GM21717 (cell line): ENCODE data around the gene GAS7.
"Not testable (repeated sequence)": the region's sequence is repeated elsewhere in the genome, so short reads cannot be mapped to it uniquely, and the experiment has no call there.

ENCODE experiments used
- ATAC-seq: cut with Tn5 transposase; IDR thresholded peaks from one replicate; pipeline ENCODE4 v1.9.1; 2021; ENCODE audit warnings: mild to moderate bottlenecking, moderate library complexity; ENCODE audit not compliant: unreplicated experiment

The GAS7 gene

DNA sequence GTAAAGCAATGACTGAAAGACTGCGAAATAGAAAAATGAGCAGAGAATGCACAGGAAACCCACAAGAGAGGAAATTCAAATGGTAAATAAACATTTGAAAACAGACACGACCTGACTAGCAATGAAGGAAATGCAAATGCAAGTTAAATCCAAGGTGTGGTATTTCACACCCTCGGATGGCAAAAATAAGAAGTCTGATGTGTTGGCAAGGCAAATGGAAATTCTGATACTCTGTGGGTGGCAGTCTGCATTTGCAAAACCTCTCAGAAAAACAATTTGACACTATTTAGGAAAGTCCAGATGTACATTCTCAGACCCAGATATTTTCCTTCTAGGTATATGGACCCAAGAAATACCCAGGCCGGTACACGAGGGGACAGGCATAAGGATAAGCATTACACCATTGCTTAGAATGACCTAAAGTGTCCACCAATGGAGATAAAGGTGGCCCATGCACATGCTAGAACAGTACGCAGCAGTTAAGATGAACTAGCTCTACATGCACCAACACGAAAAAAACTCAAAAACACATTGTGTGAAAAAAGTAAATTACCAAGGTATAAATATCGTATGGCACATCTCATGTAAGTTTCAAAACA, 116.7 kb downstream of the GAS7 start:
- no peak for ATAC-seq

DNA sequence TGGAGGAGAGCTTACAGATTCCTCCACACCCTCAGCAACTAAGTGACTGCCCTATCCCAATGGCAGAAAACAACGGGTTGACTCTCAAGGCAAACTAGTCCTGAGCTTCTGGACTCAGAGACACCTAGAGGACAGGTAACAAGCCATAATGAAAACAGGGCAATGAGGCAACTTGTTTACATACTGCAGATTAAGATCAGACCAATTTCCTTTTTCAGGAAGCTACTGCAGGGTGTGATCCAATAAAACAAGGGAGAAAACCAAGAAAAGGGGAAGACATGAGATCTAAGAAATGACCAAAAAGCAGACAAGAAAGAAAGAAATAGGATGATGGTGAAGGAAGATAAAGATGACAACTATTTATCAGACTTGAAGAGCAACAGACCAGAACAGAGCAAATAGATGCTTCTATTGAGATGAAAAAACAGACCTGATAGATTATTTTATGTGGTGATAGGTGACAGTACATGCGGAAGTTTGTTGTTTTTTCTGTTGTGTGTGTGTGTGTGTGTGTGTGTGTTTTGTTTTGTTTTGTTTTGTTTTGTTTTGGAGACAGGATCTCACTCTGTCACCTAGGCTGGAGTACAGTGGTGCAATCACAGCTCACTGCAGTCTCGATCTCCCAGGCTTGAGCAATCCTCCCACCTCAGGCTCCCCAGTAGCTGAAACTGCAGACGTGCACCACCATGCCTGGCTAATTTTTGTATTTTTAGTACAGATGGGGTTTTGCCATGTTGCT, 120.7 kb downstream of the GAS7 start:
- ATAC-seq = no peak

DNA sequence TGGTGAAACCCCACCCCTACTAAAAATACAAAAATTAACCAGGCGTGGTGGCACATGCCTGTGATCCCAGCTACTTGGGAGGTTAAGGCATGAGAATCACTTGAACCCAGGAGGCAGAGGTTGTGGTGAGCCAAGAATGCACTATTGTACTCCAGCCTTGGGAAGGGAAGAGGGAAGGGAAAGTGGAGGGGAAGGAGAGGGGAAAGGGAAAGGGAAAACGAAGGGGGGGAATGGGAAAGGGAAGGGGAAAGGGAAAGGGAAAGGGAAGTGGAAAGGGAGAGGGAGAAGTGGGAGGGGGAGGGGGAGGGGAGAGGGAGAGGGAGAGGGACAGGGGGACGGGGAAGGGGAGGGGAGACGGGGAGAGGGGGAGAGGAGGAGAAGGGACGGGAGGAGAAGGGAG, 122.5 kb downstream of the GAS7 start:
- no peak for ATAC-seq

DNA sequence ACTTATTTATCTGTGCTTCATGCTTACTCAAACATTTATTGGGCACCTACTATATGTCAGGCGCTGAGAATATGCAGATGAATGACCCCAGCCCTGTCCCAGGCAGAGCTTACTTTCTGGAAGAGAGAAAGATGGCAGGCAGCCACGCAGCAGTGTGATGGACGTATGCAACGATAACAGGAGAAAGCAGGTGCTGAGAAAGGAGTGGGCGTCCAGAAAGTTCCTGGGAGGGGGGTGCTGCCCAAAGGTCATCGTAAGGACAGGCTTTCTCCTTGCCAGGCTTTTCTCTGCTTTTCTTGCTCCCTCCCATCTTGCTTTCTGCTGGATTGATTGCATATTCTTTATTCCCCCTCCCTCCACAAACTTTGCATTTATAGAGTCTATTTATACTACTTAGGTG, 124.5 kb downstream of the GAS7 start:
- no peak for ATAC-seq

DNA sequence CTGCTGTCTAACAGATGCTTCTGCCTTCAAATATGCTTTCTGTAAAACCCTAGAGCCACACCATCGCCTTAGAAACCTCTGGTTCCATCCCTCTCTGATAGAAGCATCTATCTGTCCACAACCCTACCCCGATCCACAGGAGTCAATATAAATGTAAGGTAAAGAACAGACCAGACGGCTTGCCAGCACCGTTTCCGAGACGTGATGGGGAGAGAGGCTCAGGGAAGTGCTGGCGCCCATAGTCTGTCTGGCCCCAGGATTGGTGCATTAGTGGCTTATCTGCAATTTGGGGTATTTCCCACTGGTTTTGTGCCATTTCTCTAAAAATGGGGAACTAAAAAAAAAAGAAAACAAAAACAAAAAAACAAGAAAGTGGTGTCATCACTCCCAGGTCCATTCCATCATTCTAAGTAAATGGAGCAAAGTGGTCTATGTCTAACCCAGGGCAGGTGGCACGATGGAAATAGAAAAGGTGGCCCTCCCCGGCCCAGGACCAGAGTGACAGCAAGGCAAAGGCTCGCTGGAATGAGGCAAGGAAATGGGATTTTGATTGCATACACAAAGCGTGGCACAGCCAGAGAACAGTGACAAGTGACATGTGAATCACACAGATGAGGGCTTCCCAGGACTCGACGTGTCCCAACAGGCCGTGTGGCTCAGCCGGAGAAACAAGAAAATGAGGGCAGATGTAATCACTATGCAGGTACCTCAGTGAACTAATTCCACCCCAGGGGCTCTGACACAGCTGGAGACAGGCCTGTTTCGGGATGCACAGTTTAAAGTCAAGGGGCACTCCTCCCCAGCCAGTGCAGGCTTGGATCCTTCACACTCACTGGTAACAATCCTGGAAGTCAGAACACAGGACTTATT, 125.6 kb downstream of the GAS7 start:
- no peak for ATAC-seq

DNA sequence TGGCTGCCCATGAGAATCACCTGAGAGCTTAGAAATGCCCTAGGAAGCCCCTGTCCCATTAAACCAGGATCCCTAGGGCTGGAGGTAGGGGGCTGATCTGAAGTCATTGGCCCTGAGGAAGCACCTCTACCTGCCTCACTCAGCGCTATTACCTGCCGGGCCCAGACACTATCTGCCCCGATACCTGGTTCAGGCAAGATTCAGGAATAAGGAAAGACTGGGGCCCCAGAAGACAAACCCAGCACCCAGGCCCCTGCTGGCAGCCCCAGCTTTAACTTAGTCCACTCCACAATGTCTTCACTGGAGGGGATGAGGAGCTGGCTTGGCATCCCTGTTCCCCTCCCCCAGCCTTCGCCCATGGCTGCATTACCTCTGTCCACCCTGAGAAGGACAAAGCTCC, 126.3 kb downstream of the GAS7 start:
- no peak for ATAC-seq

DNA sequence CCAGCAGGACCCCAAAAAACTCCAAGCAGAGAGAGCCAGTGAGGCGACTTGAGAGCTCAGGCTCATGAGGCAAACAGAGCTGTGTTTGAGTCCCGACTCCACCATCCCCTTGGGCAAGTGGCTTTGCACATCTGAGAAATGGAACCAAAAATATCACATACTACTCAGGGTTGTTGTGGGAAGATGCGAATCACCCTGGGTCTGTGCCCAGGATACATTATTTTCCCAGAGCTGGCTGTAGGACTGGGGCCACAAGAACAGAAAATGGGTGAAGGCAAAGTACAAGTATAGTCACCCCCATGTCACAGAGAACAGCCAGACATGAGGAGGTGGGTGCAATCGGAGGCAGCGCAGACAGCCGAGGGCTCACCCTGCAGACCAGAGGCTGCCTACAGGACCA, 127.3 kb downstream of the GAS7 start:
- no peak for ATAC-seq

DNA sequence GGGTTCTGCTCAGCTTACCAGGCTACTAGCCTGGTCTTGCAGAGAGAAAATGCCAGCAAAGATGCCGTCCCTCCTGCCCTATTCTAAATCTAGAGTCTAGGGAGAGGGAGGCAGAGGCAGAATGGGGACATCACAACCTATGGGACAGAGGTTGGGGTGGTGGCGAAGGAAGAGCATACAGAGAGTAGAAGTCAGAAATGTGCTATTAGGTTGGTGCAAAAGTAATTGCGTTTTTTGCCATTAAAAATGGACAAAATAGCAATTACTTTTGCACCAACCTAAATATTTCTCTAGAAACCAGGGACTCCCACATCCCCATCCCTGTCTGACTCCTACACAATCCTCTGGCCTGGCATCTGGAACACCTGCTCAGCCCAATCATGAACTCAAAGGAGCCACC, 127.7 kb downstream of the GAS7 start:
- no peak for ATAC-seq

DNA sequence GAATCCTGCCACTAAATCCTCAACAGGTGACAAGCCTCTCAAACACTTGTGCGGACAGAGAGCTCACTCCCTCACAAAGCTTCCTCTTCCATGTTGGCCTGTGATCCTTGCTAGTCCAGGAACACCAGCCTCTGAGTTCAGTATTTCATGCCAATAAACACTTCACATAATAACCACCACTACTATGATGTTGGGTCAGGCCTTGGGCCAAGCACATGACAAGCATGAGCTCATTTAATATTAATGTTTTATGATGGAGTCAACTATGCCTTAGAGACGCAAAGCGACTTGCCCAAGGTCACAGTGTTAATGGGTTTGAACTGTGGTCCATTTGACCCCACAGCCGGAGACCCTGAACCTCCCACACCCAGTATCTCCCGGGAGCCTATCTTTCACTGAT, 129.1 kb downstream of the GAS7 start:
- ATAC-seq = no peak

DNA sequence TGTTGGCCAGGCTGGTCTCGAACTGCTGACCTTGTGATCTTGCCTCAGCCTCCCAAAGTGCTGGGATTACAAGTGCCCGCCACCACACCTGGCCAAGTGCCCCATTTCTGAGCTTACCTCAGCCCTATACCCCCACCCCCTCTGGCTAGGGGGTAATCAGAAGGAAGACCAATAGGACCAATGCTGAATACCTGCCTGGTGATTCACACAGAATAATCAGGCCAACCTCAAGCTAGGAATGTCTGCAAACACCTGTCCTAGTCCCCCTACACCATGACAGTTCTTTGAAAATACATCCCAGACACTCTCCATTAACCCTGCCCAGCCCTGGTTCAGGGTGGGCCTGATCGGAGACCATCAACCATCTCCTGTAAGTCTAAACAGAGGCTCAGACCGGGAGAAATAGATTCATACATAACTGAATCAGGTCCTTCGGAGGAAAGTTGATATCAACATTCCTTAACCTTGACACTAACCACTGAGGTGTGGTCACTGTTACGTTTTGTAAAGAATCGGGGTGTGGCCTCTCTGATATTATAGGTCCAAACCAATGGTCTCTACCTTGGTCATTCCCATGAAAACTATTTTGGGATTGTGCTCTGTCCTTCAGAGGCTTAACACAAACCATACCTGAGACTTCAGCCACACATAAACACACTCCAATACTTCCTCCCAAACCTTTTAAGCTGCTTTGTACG, 130.8 kb downstream of the GAS7 start:
- no peak for ATAC-seq

DNA sequence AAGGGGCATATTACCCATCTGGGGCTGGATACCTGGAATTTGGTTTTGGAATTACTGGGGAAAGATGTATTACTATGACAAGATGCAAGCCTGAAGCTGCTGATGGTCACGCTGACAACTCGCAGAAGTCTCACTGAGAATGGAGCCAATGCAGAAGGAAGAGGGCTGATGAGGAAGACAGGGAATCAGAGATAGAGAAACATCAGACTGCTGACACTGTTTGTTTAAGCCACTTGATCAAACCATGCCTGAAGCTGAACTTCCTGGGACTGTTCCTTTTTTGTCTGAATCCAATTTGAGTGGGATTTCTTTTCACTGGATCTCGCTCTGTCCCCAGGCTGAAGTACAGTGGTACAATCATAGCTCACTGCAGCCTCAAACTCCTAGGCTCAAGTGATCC, 133.9 kb downstream of the GAS7 start:
- no peak for ATAC-seq

DNA sequence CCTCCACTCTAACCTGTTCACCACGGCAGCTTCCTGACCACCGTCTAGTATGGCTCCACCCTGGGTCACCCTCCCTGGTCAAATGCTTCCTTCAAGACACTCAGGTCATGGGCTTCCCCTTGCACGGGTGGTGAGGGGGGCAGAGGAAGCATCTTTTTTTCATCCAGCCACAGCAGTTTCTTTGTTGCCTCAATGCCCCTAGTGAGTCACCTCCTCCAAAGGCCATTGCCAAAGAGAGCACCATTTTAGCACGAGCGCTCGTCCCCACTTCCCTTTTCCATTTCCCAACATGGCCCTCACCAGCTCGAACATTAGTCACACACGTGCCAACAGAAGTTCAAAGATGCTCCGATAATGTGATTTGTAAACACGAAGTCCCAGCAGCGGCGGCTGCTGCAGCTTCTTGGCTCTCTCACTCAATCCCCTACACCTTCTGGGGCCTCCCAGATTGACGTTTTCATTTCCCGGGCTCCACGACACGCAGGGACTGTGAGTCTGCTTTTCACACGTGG, 134.6 kb downstream of the GAS7 start:
- ATAC-seq = no peak

DNA sequence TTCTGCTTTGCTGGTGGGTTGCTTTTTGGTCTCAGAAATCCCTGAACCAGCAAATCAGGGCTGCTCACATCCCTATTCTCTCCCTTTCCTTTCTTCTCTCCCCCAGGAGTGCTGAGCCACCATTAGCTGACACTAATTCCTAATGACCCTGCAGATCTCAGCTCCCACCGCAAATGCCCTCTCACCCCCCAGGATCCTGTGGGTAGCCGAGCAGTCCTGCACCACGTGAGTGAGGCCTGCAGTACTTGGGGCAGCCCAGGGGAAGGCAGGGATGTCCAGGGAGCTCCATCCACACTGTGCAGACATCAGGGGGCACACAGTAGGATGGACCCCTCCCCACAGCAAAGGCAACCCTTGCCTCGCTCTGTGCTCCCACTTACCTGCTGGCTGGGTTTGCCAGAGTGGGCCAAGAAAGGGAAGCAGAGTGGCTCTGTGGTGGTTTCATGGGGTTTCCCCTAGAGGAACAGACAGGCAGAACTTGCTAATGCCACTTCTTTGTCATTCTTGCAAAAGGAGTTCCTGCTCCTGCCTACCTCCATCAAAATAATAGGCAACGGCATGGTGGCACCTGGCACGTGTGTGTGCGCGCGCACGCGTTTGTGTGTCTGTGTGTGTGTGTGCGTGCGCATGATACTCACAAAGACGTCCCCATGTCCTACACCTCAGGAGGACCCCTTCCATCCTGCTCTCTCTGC, 135.6 kb downstream of the GAS7 start:
- no peak for ATAC-seq

DNA sequence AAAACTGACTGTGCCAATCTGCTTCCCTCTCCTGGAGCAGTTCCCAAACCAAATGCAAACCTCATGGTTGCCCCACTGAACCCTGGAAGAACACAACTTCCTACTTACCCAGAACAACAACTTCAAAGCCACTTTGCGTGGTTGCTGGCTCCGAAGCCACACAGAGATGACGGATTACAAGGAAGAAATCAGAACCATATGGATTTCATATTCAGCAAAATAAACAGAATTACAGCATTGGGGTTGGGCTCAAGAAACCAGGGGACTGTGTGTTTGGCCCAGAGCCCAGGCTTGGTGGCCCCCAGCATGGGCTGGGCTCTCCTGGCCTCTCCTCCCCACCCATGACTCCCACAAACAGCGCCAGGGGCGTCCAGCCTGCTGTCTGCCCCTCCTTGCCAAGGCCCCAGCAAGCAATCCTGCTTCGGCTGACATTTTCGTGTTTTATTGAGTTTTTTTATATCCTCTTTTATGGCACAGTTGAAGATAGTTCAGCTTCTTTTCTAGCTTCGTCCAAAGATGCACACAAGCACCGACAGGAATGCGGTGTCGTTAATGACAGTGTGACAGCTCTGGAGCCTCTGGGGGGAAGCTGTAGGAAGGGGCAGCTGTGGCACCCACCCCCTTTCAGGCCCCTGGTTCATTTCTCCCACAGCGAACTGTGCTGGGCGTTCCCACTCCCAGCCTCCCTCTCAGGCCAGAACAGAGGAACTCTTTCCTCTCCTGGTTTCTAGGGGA, 137.1 kb downstream of the GAS7 start:
- ATAC-seq = no peak

DNA sequence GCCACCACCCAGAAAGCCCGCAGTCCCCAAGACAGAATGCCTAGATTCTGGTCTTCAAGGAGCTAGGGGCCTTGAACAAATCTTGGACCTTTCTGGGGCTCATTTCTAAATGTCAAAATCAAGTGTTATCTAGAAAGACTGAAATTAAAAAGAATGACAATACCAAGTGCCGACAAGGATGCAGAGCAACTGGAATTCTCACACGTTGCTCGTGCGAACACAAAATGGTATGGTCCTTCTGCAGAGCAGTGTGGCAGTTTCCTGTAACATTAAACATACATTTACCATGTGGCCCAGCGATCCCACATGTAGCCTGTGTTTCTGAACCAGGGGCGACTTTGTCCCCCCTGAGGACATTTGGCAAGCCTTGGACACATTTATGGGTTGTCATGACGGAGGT, 137.9 kb downstream of the GAS7 start:
- no peak for ATAC-seq

DNA sequence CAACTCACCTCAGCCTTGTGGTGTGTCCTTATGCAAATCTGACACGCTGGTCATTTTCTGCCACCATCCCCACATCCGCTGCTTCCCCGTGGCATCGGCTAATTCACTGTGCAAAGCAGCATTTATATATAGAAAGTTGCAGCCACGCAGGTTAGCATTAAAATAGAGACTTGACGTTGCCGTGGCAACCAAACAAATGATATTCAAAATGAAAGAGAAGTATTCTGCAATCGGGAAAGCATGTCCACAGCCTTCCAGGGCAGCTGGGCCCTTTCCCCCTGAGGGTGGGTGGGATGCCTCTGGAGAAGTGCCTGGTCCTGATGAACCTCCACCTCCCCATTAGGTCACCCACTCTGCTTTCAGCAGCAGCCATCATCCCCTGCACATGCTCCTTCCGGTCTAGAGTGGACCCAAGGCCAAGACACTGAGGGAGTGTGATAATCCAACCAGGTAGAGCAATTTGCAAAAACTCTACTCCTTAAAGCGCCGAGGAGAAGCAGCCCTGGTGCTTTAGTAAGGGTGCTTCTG, 138.7 kb downstream of the GAS7 start:
- ATAC-seq = no peak

DNA sequence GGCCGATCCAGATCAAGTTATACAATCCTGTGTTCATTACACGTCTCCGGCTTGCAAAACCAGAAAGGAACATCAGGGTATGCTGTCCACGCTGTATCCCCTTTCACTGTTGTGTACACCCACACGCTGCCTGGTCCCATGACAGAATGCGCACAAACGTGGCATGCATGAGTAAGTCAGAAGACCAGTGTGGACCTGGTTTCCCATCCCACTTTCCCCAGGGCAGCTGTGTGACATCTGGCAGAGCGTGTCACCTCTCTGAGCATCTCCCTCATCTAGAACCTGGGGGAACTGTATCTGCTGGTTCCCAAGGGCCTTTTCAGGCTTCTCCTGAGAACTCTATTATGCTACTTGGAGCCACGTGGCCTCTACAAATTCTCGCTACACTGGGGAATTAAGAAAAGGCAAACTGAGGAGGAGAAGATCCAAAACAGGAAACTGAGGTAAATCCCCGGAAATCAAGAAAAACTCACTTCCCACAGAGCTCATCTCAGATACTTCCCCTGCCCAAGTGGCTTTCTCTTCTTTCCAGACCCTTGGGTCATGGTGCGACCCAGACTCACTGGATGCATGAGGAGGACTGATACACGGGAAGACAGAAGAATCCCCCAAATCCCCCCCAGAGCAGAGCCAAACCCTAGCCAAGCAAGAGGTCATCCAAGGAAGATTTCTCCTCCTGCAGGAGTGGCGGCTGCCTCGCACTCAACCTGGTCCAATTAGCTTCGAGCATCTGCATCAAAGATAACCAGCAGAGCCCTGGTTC, 139.3 kb downstream of the GAS7 start:
- ATAC-seq = no peak

DNA sequence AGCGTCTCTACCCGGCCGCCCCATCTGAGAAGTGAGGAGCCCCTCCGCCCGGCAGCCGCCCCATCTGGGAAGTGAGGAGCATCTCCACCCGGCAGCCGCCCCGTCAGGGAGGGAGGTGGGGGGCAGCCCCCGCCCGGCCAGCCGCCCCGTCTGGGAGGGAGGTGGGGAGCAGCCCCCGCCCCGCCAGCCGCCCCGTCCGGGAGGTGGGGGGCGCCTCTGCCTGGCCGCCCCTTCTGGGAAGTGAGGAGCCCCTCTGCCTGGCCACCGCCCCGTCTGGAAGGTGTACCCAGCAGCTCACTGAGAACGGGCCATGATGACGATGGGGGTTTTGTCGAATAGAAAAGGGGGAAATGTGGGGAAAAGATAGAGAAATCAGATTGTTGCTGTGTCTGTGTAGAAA, 140.9 kb downstream of the GAS7 start:
- not testable (repeated sequence) for ATAC-seq
